ENCODE data around the gene RGL2. TPM values are rescaled to one million over a fixed set of nuclear protein-coding genes. Genes with fewer than 3 reads are reported as not detected.
A peak's percentile ranks its signal among the peaks of the same experiment; 100 is the strongest.

Gene RGL2
- total RNA-seq, 4 donors from 2014 or later: 38.2 to 89.3 (median 65.3) TPM

GRCh38 chr6:33305052-33305451 lies 6.3 kb upstream of the RGL2 start:
- Histone ChIP-seq H3K9me3 (no peaks in the 10 kb centered on the region), H3K36me3 (peaks cover 22 to 62% (median 51%) of the 10 kb centered on the region in 4 donors), H3K27ac (replicated peaks in 1 of 4) (no peak overlapping the region), H3K27me3 (no peaks in the 10 kb centered on the region), H3K4me3 (no peak overlapping the region), H3K4me1 (peaks cover 19 to 43% (median 30%) of the 10 kb centered on the region in 4 donors)
- 86% methylated on average over 8 of the region's 8 CpGs for WGBS
- TF ChIP-seq EP300 (IDR thresholded peaks at IDR 0.05) (no peak), CTCF (IDR thresholded peaks at IDR 0.05) (no peak), POLR2AphosphoS5 (IDR thresholded peaks at IDR 0.05) (no peak), POLR2A (IDR thresholded peaks at IDR 0.05; ENCODE audit: low read depth) (no peak)
- DNase-seq (ENCODE audit: extremely low spot score): no peak
- intact Hi-C loops (cut with DNase I): no loop called here

GRCh38 chr6:33304216-33304615 lies 5.5 kb upstream of the RGL2 start:
- DNase-seq (ENCODE audit: extremely low spot score): no peak
- H3K36me3 ChIP-seq: peaks cover 22 to 58% (median 49%) of the 10 kb centered on the region in 4 donors
- H3K4me3 ChIP-seq: no peak overlapping the region
- TF ChIP-seq POLR2AphosphoS5 (IDR thresholded peaks at IDR 0.05) (no peak), CTCF (IDR thresholded peaks at IDR 0.05) (no peak), EP300 (IDR thresholded peaks at IDR 0.05) (no peak), POLR2A (IDR thresholded peaks at IDR 0.05; ENCODE audit: low read depth) (no peak)
- H3K27me3 ChIP-seq: no peaks in the 10 kb centered on the region
- peaks cover 21 to 47% (median 34%) of the 10 kb centered on the region in 4 donors for H3K4me1 ChIP-seq
- H3K27ac ChIP-seq (replicated peaks in 1 of 4): no peak overlapping the region
- no CpG with 5 or more reads among the region's 16 CpGs for WGBS
- intact Hi-C loops (cut with DNase I): no loop called here
- H3K9me3 ChIP-seq: no peaks in the 10 kb centered on the region

- H3K36me3 ChIP-seq: peaks cover 22 to 55% (median 44%) of the 10 kb centered on the region in 4 donors
- H3K27me3 ChIP-seq: no peaks in the 10 kb centered on the region
- no peak for TF ChIP-seq CTCF (IDR thresholded peaks at IDR 0.05)
- no peak for TF ChIP-seq EP300 (IDR thresholded peaks at IDR 0.05)
- no peak for TF ChIP-seq POLR2AphosphoS5 (IDR thresholded peaks at IDR 0.05)
- TF ChIP-seq POLR2A (IDR thresholded peaks at IDR 0.05; ENCODE audit: low read depth): no peak
- no peak for DNase-seq (ENCODE audit: extremely low spot score)
- H3K4me3 ChIP-seq: no peak overlapping the region
- H3K9me3 ChIP-seq: no peaks in the 10 kb centered on the region
- peaks cover 30 to 62% (median 46%) of the 10 kb centered on the region in 4 donors for H3K4me1 ChIP-seq
- H3K27ac ChIP-seq (replicated peaks in 1 of 4): no peak overlapping the region
- intact Hi-C loops (cut with DNase I): no loop called here
- WGBS: 91% methylated on average over 3 of the region's 3 CpGs
Measured at GRCh38 chr6:33301877-33302276, 3.1 kb upstream of the RGL2 start.

GRCh38 chr6:33299237-33299944 lies 649 bp upstream of the RGL2 start:
- Histone ChIP-seq H3K4me1 (peaks cover 28 to 59% (median 45%) of the 10 kb centered on the region in 4 donors), H3K27me3 (no peaks in the 10 kb centered on the region), H3K36me3 (peaks cover 23 to 56% (median 53%) of the 10 kb centered on the region in 4 donors), H3K4me3 (peak overlapping the region; percentile 69 to 98 (median 82)), H3K9me3 (no peaks in the 10 kb centered on the region), H3K27ac (replicated peaks in 1 of 4) (peak overlapping the region; percentile 93 to 99 (median 98))
- 1% methylated on average over 17 of the region's 54 CpGs for WGBS
- DNase-seq (ENCODE audit: extremely low spot score): peak; percentile 97
- TF ChIP-seq POLR2AphosphoS5 (IDR thresholded peaks at IDR 0.05) (peak; percentile 85 to 96), CTCF (IDR thresholded peaks at IDR 0.05) (peak; percentile 70 to 80 (median 78)), POLR2A (IDR thresholded peaks at IDR 0.05; ENCODE audit: low read depth) (peak; percentile 35), EP300 (IDR thresholded peaks at IDR 0.05) (no peak)
- intact Hi-C loops (cut with DNase I): no loop called here

All from esophagus muscularis mucosa (tissue), 4 donors.